Measurements from ENCODE around the gene ARL8A.

Gene ARL8A

DNA sequence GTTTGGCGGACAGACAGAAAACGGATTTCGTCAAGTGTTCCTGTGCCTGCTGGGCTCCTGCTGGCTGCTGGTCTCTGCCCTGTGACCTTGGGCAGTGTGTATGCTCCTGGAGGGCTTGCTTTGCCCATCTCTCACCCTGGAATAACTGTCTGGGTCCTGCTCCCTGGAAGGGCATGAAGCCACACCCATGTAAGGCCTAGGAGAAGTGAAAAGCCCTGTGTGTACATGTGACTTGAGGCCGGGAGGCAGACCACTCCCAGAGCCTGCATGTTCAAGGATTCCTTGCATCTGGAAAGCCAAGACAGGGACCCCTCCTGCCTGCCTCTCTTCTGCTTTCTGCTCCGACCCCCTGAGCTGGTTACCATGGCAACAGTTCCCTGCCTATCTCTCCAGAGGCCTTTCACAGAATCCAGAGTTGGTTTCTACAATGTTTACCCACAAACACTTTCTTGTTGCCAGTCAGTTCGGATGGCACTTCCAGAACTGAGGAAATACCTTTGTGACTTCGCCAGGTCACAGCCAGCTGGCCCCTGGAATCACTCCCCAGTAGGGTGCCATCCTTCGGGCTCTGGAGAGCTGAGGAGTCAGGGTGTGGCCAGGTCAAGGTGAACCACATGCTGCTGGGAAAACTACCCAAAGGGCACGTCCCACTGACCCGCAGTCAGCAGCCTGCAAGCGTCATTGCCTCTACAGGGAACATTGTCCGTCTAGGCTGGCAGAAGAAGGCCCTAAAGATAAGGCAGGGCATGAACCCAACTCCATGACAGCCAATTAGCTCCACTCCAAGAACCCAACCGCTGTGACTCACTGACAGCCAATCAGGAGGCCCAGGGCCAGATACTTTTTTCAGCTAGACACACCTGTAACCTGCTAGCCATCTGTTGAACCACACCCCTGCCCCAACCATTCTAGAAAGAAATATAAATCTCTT lies 36.5 kb downstream of the ARL8A start:
- DNase-seq, result no peak

DNA sequence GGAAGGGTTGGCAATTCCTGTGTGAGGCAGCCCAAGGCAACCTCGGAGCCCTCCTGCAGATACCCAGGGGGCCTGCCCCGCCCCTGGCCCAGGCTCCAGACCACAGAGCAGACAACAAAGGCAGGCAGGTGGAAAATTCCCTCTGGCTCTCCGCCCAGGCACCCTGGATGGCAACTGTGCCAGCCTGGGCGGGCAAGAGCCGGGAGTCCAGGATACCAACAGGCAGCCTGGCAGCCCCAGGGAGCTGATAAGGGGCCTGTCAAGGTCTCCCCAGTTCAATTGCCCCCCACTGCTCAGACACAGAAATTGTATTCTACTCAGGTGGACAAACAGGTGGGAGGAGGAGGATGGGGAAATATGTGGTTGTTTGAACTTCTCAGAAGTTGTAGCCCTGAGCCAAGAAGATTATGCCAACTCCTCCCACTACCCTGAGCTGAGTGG lies 37.2 kb downstream of the ARL8A start:
- no peak for DNase-seq

DNA sequence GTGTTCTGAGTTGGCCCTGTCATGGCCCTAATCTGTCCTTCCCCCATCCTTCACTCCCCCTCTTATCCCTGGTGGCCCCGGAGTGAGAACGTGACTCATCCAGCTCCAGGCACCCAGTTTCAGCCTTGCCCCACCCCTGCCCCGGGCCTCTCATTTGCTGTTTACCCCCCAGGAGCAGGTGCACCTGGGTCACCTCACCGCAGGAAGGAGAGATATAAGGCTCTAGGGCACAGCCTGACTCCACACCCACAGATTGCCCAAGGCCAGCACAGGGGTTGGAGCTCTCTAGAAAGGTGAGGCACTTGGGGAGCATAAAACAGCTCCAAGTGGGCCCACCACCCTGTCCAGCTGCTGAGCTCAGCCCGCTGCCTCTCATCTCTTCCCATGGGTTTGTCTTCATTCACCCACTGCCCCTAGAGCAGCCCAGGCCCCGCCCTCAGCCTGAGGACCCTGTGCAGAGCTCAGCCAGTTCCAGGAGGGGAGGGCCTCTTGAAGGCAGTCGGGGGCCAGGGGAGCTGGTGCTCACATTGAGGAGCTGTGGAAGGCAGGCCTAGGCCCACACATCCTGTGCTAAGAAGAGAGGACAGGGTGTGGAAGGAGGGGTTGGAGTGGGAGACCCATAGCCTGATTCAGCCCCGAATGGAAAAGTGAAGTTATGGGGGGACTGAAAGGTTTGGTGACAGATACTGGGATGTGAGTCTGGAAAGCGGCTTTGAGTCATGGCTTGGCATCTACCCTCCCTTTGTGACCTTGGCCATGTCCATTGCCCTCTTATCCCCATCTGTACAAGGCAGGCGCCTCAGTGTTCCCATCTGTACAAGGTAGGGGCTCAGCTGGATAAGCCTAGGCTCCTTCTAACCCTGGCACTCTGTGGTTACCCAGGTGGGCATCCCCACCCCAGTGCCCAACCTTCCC lies 37.9 kb downstream of the ARL8A start:
- no peak for DNase-seq

DNA sequence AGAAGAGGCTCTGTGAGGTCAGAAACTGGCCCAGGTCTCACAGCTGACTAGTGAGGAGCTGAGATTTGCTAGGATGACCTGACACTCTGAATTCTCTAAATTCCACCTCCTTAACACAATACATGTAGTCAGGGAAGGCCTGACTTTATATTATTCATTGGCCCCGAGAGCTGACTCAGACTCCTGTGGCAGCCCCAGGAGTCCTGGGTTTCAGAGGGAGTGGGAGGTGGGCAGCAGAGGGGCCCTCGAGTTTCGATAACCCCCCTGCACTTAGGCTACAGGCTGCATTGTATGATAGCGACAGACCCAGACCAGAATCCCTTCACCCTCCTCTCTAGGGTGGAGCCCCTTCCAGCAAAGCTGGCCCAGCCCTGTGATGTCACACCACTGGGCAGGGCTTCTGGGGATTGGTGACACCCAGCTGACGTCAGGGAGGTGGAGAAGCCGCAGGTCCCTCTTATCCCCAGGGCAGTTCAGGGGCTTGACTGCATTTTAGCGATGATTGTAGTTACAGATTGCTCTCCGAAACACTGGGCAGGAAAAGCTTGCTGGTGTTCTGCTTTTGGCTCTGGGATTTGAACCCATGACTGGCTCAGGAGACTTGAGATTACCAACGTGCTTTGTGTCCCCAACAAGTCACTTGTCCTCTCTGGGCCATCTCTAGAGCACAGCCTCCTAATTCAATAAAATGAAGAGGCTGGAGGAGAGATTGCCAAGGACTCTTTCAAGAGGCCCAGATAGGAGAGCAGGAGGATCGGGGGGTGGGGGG lies 38.8 kb downstream of the ARL8A start:
- no peak for DNase-seq

DNA sequence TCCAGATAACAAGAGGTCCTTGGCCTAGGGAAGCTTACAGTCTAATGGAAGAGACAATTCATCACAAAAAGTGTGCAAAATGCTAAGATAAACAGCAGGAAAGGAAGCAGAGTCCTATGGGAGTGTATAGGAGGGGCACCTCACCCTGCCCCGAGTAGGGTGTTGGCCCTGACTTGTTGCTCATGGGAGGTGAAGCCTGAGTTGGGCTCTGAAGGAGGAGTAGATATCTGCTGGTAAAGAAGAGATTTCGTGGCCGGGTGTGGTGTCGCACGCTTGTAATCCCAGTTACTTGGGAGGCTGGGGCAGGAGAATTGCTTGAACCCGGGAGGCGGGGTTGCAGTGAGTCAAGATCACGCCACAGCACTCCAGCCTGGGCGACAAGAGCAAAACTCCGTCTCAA lies 40.5 kb downstream of the ARL8A start:
- no peak for DNase-seq

DNA sequence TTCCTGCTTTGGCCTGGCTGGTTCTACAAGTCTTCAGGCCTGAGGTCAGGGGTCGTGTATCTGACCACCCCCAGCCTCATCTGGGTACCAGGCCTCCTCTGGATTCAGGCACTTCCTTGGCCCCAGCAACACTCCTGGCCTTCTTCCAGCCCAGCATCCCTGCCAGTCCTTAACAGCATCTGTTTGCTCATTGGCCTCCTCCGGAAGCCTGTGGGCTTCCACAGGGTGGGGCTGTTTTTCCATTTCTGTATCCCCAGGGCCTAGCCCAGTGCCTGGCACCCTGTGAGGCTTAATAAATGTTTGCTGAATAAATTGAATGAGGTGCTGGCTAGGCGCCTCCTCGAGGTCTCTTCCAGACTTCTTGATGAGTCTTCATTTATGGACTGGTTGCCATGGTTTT lies 43.4 kb downstream of the ARL8A start:
- no peak for DNase-seq

DNA sequence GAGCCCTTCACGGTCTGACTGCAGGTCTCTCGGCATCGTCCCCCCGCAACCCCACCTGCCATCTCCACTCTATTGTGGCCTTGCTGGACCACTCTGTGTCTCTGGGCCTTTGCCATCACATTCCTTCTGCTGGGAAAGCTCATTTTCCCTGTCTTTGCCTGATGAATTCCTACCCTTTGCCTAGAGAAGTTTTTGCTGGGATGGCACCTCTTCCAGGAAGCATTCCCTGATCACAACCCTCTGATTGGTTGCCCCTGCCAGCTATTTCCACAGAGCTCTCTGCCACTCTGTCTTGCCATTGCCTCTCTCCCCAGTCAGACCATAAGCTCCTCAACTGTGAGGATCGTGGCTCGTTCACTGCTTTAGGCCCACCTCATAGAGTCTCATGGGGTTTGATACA lies 50.7 kb downstream of the ARL8A start:
- DNase-seq, result no peak

DNA sequence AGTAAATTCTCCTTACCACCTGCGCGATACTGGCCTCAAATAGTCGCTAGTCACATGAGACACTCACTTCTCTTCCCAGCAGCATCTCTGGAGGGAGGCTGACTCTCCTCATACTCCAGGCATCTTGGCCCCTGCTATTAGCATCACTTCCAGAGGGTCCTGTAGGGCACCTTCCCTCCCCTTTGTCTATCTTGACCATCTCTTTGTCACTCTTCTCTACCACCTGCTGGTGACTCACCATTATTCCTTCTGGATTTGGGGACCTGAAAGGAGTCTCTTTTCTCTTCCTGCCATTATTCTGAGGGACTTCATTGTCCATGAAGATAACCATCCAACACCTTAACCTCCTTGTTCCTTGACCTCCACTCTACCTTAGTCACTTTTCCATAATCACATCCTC lies 53.5 kb downstream of the ARL8A start:
- no peak for DNase-seq

DNA sequence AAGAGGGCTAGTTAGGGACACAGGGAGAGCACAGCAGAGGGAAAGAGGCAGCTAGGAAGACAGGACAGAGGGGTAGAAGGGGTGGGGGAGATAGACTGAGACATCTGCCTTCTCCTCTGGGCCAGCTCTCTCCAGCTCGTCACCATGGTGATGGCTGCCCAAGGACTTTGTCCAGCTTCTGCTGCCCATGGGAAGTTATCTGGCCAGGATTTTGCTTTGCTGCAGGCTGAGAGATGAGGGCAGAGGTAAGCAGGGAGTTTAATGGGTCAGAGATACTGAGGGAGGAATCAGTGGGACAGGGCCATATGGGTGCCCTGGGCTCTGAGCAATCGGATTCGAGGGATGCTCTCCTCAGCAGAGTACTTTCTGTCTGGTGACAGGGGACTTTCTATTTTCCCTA lies 56.3 kb downstream of the ARL8A start:
- DNase-seq, result no peak

DNA sequence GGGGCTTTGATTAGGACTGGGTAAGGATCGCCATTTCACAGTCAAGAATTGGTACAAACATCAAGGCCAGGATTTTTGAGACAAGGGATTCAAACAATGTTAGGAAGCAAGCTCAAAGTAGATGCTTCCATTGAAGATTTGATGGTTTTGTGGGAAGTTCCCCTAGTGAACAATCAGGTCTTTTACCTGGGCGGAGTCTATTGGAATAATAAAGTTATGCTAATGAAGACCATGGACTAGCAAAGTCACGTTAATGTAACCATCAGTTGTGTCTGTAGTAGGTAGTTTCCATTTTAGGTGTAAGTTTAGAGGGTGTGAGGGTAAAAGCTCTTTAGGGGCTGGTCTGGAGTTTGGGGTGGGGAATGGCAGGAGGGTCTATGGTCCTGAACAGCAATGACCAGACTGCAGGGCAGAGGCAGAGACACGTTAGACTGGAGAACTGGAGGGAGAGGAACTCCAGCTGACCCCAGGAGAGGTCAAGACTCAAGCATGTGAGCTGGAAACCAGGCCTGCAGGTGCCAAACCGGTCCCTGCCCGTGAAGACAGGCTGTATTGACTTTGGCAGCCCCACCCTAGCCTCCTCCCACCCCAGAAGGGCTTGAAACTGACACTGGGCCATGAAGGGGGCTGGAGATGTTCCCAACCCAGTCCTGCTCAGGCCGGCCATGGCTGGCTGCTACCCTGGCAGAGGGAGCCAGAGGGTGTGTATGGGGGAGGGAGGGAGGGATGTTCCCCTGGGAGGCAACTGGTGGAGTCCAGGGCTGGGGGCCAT lies 57.8 kb downstream of the ARL8A start:
- DNase-seq, result no peak

DNA sequence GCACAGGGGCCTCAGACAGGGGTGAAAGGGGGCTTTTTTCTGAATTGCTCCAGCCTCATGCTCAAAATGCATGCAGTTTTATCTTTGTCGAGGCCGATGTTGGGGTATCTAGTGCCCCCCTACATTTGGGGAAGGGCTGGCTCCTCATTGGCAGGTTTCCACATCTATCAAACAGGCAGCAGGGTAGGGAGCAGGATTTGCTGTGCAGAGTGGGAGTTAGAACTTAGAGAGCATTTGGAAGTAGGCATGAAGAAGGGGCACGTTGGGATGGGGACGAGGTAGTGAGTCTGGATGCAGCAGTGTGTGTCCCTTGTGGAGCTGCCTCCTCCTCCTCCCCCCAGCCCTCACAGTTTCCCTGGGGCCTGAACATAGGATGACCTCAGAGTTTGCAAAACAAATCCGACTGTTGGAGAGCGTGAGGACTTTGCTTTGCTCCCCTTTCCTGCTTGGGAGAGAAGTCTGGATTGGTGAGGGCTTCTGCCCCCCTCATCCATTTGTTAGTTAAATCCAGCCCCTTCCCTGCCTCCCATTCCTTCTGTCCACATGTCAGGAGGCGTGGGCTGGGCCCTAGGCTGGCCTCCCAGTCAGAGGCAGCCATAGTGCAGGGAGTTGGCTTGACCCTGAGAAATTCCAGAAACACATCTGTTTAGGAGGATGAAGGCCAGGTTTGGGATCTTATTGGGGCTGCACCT lies 58.7 kb downstream of the ARL8A start:
- DNase-seq, result no peak

DNA sequence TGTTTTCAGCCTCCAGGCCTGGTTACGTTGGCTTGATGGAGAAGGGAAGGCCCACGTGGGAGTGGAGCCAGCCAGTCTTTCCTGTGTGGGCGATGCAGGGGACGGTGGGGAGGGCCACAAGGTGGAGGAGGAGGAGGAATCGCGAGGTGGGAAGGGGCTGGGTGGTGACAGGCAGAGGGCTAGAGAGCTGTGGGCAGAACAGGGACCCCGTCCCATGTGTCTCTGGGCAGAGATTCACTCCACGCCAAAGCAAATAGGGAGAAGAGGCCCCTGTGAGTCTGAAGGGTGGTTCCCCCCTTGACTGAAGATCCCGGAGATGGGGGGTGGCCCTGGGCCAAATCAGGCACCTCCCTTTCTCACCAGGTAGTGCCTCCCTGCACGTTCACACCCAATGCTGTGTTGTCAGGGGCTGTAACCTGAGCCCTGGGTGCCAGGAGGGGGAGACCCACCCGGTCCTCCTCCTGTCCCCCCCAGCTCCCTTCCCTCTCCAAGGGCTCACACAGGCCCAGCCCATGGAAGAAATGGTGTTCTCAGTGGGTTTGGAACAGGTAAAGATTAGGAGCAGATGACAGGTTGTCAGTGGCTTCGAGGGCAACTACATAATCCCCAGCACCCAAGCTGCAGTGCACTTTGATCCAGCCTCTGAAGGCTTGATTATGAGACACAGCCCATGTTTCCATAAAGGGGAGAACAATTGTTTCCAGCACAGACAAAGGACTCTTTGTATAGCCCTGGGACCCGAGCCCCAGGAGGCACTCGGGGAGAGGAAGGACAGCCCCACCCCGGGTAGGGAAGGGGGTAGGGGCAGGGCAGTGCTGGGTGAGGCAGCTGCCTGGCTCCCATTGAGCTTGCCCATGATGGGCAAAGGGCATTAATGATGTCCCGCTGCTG lies 59.5 kb downstream of the ARL8A start:
- DNase-seq, result no peak
